ENCODE data around the gene SRPK2. TPM values are rescaled to one million over a fixed set of nuclear protein-coding genes. Genes with fewer than 3 reads are reported as not detected.

Gene SRPK2
- polyA plus RNA-seq, 1 donor from 2014 or later, result 118 TPM

DNA sequence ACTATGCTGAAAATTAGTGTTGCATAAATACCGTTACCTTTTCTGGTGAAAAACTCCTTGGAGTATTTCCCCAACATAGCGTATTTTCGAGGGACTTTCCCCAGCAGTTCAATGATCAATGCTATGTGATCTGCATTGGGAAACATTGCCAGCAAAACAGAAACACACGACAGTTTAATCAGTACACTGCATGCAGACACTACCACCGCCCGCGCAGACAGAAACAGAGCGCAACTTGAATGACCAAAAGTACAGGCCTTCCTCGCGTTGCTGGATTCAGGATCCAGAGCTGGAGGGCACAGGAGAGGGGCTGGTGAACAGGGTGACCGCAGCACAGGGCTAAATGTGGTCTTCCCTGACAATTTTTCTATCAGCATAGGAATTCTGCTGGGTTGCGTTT lies 263.0 kb downstream of the SRPK2 start:
- peaks cover 4% of the 10 kb centered on the region for H3K79me2 ChIP-seq (replicated peaks; ENCODE audit: insufficient read depth, low read length)
- H3K27me3 ChIP-seq (ENCODE audit: insufficient read depth, low read depth, low read length), result no peaks in the 10 kb centered on the region
- no peaks in the 10 kb centered on the region for H3K36me3 ChIP-seq (ENCODE audit: insufficient read depth, low read length)
- no peak overlapping the region for H3K27ac ChIP-seq (ENCODE audit: low read length)
- no peak overlapping the region for H3K4me2 ChIP-seq (ENCODE audit: low read length)
- TF ChIP-seq POLR2AphosphoS5 (IDR thresholded peaks at IDR 0.05) (no peak), EP300 (conservative IDR thresholded peaks at IDR 0.05; ENCODE audit: poor library complexity, severe bottlenecking) (no peak), SMC3 (conservative IDR thresholded peaks at IDR 0.05; ENCODE audit: poor library complexity) (no peak), TAF1 (IDR thresholded peaks at IDR 0.05; ENCODE audit: low read depth) (no peak)
- TF ChIP-seq, protein P1, sequence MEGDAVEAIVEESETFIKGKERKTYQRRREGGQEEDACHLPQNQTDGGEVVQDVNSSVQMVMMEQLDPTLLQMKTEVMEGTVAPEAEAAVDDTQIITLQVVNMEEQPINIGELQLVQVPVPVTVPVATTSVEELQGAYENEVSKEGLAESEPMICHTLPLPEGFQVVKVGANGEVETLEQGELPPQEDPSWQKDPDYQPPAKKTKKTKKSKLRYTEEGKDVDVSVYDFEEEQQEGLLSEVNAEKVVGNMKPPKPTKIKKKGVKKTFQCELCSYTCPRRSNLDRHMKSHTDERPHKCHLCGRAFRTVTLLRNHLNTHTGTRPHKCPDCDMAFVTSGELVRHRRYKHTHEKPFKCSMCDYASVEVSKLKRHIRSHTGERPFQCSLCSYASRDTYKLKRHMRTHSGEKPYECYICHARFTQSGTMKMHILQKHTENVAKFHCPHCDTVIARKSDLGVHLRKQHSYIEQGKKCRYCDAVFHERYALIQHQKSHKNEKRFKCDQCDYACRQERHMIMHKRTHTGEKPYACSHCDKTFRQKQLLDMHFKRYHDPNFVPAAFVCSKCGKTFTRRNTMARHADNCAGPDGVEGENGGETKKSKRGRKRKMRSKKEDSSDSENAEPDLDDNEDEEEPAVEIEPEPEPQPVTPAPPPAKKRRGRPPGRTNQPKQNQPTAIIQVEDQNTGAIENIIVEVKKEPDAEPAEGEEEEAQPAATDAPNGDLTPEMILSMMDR (IDR thresholded peaks at IDR 0.05; ENCODE audit: poor library complexity, severe bottlenecking), result no peak
- H3K9ac ChIP-seq (ENCODE audit: low read length), result no peak overlapping the region
- H3F3A ChIP-seq (ENCODE audit: insufficient read depth, low read length, poor library complexity, severe bottlenecking), result no peaks in the 10 kb centered on the region
- no peak overlapping the region for H2AFZ ChIP-seq (ENCODE audit: low read depth, low read length)
- H4K20me1 ChIP-seq (ENCODE audit: insufficient read depth), result no peaks in the 10 kb centered on the region
- no peaks in the 10 kb centered on the region for H3K9me3 ChIP-seq (ENCODE audit: low read length)
- no peaks in the 10 kb centered on the region for H3K9me2 ChIP-seq (ENCODE audit: insufficient read depth, low read length)
- no peak overlapping the region for H3K4me3 ChIP-seq (ENCODE audit: low read length)

DNA sequence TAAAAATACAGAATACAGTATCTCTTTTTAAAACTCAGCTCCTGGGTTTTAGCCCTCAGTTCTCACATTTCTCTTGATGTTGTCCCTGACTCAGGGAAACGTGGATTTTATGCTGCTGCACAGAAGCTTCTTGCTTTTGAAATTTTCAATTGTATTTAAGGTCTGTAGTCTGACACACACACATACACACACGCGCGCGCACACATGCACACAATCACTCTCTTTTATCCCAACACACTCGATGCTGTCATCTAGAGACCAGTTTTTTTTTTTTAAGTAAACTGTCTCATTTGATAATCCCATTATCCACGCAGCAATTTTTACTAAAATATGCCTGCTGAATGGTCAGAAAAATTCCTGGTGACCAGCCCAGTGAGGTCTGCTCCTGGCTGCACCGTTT lies 266.1 kb downstream of the SRPK2 start:
- H4K20me1 ChIP-seq (ENCODE audit: insufficient read depth), result no peaks in the 10 kb centered on the region
- no peaks in the 10 kb centered on the region for H3K79me2 ChIP-seq (replicated peaks; ENCODE audit: insufficient read depth, low read length)
- no peak overlapping the region for H2AFZ ChIP-seq (ENCODE audit: low read depth, low read length)
- TF ChIP-seq EZH2 (IDR thresholded peaks at IDR 0.05; ENCODE audit: borderline replicate concordance, insufficient read depth, low read length, poor library complexity, severe bottlenecking), result no peak
- TF ChIP-seq TAF1 (IDR thresholded peaks at IDR 0.05; ENCODE audit: low read depth), result no peak
- TF ChIP-seq MXI1 (conservative IDR thresholded peaks at IDR 0.05; ENCODE audit: poor library complexity, severe bottlenecking), result no peak
- no peak for TF ChIP-seq RAD21 (conservative IDR thresholded peaks at IDR 0.05)
- TF ChIP-seq, protein P1 (IDR thresholded peaks at IDR 0.05; ENCODE audit: poor library complexity, severe bottlenecking), result no peak
- TF ChIP-seq POLR2AphosphoS5 (IDR thresholded peaks at IDR 0.05), result no peak
- TF ChIP-seq SMC3 (conservative IDR thresholded peaks at IDR 0.05; ENCODE audit: poor library complexity), result no peak
- TF ChIP-seq, protein P2, sequence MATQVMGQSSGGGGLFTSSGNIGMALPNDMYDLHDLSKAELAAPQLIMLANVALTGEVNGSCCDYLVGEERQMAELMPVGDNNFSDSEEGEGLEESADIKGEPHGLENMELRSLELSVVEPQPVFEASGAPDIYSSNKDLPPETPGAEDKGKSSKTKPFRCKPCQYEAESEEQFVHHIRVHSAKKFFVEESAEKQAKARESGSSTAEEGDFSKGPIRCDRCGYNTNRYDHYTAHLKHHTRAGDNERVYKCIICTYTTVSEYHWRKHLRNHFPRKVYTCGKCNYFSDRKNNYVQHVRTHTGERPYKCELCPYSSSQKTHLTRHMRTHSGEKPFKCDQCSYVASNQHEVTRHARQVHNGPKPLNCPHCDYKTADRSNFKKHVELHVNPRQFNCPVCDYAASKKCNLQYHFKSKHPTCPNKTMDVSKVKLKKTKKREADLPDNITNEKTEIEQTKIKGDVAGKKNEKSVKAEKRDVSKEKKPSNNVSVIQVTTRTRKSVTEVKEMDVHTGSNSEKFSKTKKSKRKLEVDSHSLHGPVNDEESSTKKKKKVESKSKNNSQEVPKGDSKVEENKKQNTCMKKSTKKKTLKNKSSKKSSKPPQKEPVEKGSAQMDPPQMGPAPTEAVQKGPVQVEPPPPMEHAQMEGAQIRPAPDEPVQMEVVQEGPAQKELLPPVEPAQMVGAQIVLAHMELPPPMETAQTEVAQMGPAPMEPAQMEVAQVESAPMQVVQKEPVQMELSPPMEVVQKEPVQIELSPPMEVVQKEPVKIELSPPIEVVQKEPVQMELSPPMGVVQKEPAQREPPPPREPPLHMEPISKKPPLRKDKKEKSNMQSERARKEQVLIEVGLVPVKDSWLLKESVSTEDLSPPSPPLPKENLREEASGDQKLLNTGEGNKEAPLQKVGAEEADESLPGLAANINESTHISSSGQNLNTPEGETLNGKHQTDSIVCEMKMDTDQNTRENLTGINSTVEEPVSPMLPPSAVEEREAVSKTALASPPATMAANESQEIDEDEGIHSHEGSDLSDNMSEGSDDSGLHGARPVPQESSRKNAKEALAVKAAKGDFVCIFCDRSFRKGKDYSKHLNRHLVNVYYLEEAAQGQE (IDR thresholded peaks at IDR 0.05; ENCODE audit: borderline replicate concordance), result no peak
- no peak for TF ChIP-seq EP300 (conservative IDR thresholded peaks at IDR 0.05; ENCODE audit: poor library complexity, severe bottlenecking)
- no peaks in the 10 kb centered on the region for H3K36me3 ChIP-seq (ENCODE audit: insufficient read depth, low read length)
- H3K9me3 ChIP-seq (ENCODE audit: low read length), result no peaks in the 10 kb centered on the region
- H3K9ac ChIP-seq (ENCODE audit: low read length), result no peak overlapping the region
- no peaks in the 10 kb centered on the region for H3K9me2 ChIP-seq (ENCODE audit: insufficient read depth, low read length)
- no peaks in the 10 kb centered on the region for H3F3A ChIP-seq (ENCODE audit: insufficient read depth, low read length, poor library complexity, severe bottlenecking)
- H3K27ac ChIP-seq (ENCODE audit: low read length), result no peak overlapping the region
- no peaks in the 10 kb centered on the region for H3K27me3 ChIP-seq (ENCODE audit: insufficient read depth, low read depth, low read length)
- H3K4me2 ChIP-seq (ENCODE audit: low read length), result no peak overlapping the region
- no peak overlapping the region for H3K4me3 ChIP-seq (ENCODE audit: low read length)

All from neural cell (in vitro differentiated cells).